Dendritic cell treated with granulocyte-macrophage colony-stimulating factor and Interleukin-4, amounts not matched to agents 40 ng/mL and 50 ng/mL, for 4 days (primary cell): ENCODE measurements around the gene NTSR1.

Source experiments
- H3K27ac Mint-ChIP-seq: one replicate; pipeline ENCODE4 v1.8.0; 2022; ENCODE audit warnings: mild to moderate bottlenecking, mixed read lengths
- H3K27me3 Mint-ChIP-seq: one replicate; pipeline ENCODE4 v1.8.0; 2022; ENCODE audit warnings: mild to moderate bottlenecking, mixed read lengths
- H3K36me3 Mint-ChIP-seq: one replicate; pipeline ENCODE4 v1.8.0; 2022; ENCODE audit warnings: low read depth, mixed read lengths
- H3K4me1 Mint-ChIP-seq: one replicate; pipeline ENCODE4 v1.8.0; 2022; ENCODE audit warnings: low read depth, mixed read lengths
- H3K4me3 Mint-ChIP-seq: one replicate; pipeline ENCODE4 v1.8.0; 2022; ENCODE audit warnings: mild to moderate bottlenecking, moderate library complexity, mixed read lengths
- H3K9me3 Mint-ChIP-seq: one replicate; pipeline ENCODE4 v1.8.0; 2022; ENCODE audit warnings: mixed read lengths
- intact Hi-C: fragments of 100-400 bp; cut with micrococcal nuclease; formaldehyde crosslinking; loops from one replicate; pipeline ENCODE4 v1.15.0; 2022

The NTSR1 gene

GRCh38 chr20:62787321-62787720 is 78.7 kb downstream of the NTSR1 start:
- Mint-ChIP-seq H3K27me3 (peaks cover 2% of the 10 kb centered on the region), H3K27ac (no peak overlapping the region), H3K36me3 (peaks cover 7% of the 10 kb centered on the region), H3K9me3 (peaks cover 15% of the 10 kb centered on the region), H3K4me3 (no peak overlapping the region), H3K4me1 (peaks cover 28% of the 10 kb centered on the region)
- intact Hi-C loops: no loop called here

DNA sequence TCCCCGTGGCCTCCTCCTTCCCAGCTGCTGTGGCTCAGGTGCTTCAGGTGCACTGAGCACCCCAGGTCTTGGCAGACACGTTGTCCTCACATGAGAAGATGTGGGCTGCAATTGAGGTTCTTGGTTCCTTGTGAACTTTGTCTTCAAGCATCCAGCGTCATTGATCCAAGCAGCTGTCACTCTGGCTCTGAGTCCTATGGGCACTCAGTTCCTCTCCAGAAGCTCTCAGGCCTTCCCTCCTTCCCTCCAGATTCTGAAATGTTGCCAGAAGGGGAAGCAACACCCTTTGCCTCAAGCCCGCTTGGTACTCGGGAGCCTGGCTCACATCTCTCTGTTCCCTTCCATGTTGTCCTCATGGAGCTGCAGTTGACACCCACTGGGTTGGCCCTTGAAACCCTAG is 79.2 kb downstream of the NTSR1 start:
- intact Hi-C loops: no loop called here
- H3K9me3 Mint-ChIP-seq: peaks cover 15% of the 10 kb centered on the region
- peaks cover 26% of the 10 kb centered on the region for H3K4me1 Mint-ChIP-seq
- no peak overlapping the region for H3K27ac Mint-ChIP-seq
- H3K36me3 Mint-ChIP-seq: peaks cover 7% of the 10 kb centered on the region
- H3K27me3 Mint-ChIP-seq: no peaks in the 10 kb centered on the region
- H3K4me3 Mint-ChIP-seq: no peak overlapping the region

DNA sequence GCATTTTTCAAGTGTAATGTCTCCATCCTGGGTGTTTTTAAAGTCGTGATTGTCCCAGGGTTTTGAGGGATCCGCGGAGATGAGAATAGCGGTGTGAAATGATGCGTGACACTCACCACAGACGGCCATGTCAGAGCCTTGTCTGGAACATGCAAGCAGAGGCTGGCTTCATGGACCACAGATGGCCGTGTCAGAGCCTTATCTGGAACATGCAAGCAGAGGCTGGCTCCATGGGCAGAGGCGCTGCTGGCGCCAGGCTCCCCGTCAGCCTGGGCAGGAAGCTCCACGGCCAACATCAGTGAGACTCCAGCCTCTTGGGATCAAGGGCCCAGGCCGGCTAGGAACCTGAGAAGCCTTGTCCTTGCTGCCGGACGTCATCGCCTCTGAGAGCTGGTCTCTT is 80.0 kb downstream of the NTSR1 start:
- no peak overlapping the region for H3K27ac Mint-ChIP-seq
- H3K4me3 Mint-ChIP-seq: no peak overlapping the region
- peaks cover 15% of the 10 kb centered on the region for H3K9me3 Mint-ChIP-seq
- intact Hi-C loops: no loop called here
- H3K27me3 Mint-ChIP-seq: no peaks in the 10 kb centered on the region
- H3K36me3 Mint-ChIP-seq: peaks cover 7% of the 10 kb centered on the region
- peaks cover 29% of the 10 kb centered on the region for H3K4me1 Mint-ChIP-seq

- H3K4me1 Mint-ChIP-seq: peaks cover 34% of the 10 kb centered on the region
- H3K36me3 Mint-ChIP-seq: peaks cover 7% of the 10 kb centered on the region
- intact Hi-C loops: loop anchor here (5.0 kb wide), 1 partner anchor 488 kb away; the partner anchor contains the start of gene ADRM1
- H3K9me3 Mint-ChIP-seq: peaks cover 15% of the 10 kb centered on the region
- H3K4me3 Mint-ChIP-seq: no peak overlapping the region
- no peak overlapping the region for H3K27ac Mint-ChIP-seq
- H3K27me3 Mint-ChIP-seq: no peaks in the 10 kb centered on the region
Measured at GRCh38 chr20:62790075-62790474, 81.4 kb downstream of the NTSR1 start.

DNA sequence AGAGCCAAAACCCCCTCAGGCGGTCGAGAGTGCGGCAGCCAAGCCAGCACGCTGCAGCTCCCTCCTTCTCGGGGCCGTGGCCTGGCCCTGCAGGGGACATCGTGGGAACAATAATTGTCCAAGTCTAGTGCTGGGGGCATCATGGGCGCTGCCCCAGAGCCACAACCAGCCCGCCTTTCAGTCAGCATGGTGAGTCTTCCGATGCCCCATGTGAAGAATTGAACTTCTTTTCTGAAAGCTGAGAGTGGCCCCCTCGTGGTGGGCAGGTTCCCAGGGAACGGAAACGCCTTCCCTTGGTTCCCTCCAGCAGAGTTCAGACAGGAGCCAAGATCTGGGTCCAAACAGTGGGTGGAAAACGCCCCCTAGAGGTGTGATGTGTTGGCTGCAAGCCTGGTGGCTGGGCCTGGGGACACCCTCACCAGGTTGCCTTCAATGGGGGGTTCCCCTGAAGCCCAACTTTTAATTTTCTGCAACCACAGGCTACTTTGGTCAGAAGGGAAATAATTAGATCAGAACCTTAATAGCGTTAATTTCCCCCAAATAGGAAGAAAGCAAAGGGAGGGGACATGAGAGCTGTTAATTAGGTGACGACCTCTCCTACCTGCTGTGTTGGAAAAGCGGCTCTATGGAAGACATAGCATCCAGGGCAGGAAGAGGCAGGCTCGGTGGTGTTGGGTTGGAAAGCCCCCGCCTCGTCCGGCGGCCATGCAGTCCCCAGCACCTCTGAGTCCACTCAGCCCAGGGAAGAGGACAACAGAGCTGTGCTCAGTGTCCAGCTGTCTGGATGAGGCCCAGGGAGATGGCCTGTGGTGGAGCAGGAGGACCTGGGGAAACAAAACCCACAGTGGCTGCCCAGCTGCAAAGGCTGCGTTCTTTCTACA is 82.9 kb downstream of the NTSR1 start:
- Mint-ChIP-seq H3K9me3 (peaks cover 15% of the 10 kb centered on the region), H3K4me3 (no peak overlapping the region), H3K4me1 (peaks cover 44% of the 10 kb centered on the region), H3K27me3 (no peaks in the 10 kb centered on the region), H3K27ac (peak overlapping the region; percentile 5), H3K36me3 (peaks cover 7% of the 10 kb centered on the region)
- intact Hi-C loops: loop anchor here (1.0 to 5.0 kb wide), 2 partner anchors 123 to 489 kb away; partner anchors contain the start of gene ADRM1

DNA sequence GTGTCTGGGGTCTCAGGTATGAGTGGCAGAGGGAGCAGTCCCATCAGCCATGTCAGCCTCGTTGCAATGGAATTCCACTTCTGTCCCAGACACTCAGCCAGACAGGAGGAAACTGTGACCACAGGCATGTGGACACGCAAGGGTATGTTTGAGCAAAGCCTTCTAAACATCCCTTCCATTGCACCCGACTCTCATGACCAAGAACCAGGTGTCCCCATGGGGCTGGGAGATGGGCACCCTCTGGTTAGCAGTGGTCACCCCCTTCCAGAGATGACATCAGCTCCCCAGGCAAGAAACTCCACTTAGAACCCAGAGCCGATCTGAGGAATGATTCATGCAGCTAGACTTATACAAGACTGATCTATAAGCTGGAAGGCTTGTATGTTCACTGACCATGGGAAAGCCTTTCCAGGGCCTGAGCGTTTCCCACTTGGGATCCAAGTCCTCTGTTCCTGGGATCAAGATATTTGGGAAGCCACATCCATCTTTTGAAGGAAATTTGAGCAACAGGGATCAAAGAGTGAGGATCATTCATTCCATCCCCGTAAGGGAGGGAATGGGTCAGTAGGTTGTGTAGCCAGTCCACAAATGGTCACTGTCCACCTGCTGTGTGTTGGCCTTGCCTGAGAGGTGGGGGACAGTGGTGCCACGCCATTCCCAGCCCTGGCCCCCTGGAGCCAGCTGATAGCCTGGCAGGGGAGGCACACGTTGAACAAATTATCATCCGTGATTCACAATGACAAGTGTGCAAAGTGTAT is 83.7 kb downstream of the NTSR1 start:
- Mint-ChIP-seq H3K27ac (peak overlapping the region; percentile 92), H3K4me3 (no peak overlapping the region)
- intact Hi-C loops: loop anchor here (5.0 kb wide), 1 partner anchor 490 kb away; the partner anchor contains the start of gene ADRM1

GRCh38 chr20:62792940-62793756 is 84.5 kb downstream of the NTSR1 start:
- H3K4me1 Mint-ChIP-seq: peaks cover 51% of the 10 kb centered on the region
- peak overlapping the region; percentile 92 for H3K27ac Mint-ChIP-seq
- intact Hi-C loops: loop anchor here (5.0 kb wide), 1 partner anchor 491 kb away; the partner anchor contains the start of gene ADRM1
- H3K36me3 Mint-ChIP-seq: peaks cover 13% of the 10 kb centered on the region
- no peaks in the 10 kb centered on the region for H3K9me3 Mint-ChIP-seq
- H3K27me3 Mint-ChIP-seq: no peaks in the 10 kb centered on the region
- H3K4me3 Mint-ChIP-seq: peak overlapping the region; percentile 51

More for the DNA sequence above, 83.7 kb downstream of the NTSR1 start:
- Mint-ChIP-seq H3K36me3 (peaks cover 12% of the 10 kb centered on the region), H3K27me3 (no peaks in the 10 kb centered on the region), H3K4me1 (peaks cover 50% of the 10 kb centered on the region), H3K9me3 (peaks cover 8% of the 10 kb centered on the region)

GRCh38 chr20:62793757-62794006 is 85.0 kb downstream of the NTSR1 start:
- Mint-ChIP-seq H3K4me3 (peak overlapping the region; percentile 51), H3K9me3 (no peaks in the 10 kb centered on the region), H3K36me3 (peaks cover 19% of the 10 kb centered on the region), H3K27me3 (no peaks in the 10 kb centered on the region), H3K4me1 (peaks cover 53% of the 10 kb centered on the region), H3K27ac (peak overlapping the region; percentile 92)
- intact Hi-C loops: loop anchor here (5.0 kb wide), 1 partner anchor 491 kb away; the partner anchor contains the start of gene ADRM1

- intact Hi-C loops: loop anchor here (5.0 kb wide), 1 partner anchor 492 kb away; the partner anchor contains the start of gene ADRM1
- Mint-ChIP-seq H3K36me3 (peaks cover 24% of the 10 kb centered on the region), H3K4me3 (peak overlapping the region; percentile 72), H3K27ac (peak overlapping the region; percentile 92), H3K4me1 (peaks cover 57% of the 10 kb centered on the region), H3K9me3 (no peaks in the 10 kb centered on the region), H3K27me3 (no peaks in the 10 kb centered on the region)
Measured at GRCh38 chr20:62794007-62794724, 85.5 kb downstream of the NTSR1 start.

DNA sequence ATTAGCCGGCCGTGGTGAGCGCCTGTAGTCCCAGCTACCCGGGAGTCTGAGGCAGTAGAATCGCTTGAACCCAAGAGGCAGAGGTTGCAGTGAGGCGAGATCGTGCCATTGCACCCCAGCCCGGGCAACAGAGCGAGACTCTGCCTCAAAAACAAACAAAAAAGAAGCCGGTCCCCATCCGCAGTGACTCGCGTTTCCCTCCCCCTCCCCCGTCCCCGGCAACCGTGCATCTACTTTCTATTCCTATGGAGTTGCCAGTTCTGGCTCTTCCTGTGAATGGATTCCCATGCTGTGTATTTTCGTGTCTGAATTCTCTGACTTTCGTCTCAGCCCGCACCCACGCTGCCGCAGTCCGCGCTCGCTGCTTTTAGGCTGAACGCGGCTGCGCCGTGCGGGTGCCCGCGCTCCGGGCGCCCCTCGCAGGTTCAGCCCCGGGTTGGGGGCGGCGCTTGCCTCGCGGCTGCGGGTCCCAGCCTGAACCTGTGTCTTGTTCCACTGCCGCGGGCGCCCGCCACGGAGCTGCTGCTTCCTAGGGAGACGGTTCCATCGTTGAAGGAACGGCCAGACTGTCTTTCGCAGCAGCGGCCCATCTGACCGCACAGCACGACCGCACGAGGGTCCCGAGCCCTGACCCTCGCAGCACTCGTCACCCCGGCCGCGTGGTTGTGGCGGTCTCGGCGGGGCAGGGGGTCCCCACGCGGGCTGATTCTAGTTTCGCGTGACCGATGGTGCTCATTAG is 86.6 kb downstream of the NTSR1 start:
- no peaks in the 10 kb centered on the region for H3K27me3 Mint-ChIP-seq
- peak overlapping the region; percentile 72 for H3K4me3 Mint-ChIP-seq
- no peaks in the 10 kb centered on the region for H3K9me3 Mint-ChIP-seq
- peak overlapping the region; percentile 92 for H3K27ac Mint-ChIP-seq
- peaks cover 34% of the 10 kb centered on the region for H3K36me3 Mint-ChIP-seq
- peaks cover 60% of the 10 kb centered on the region for H3K4me1 Mint-ChIP-seq
- intact Hi-C loops: no loop called here

GRCh38 chr20:62796699-62797491 is 88.3 kb downstream of the NTSR1 start:
- no peaks in the 10 kb centered on the region for H3K9me3 Mint-ChIP-seq
- H3K36me3 Mint-ChIP-seq: peaks cover 51% of the 10 kb centered on the region
- intact Hi-C loops: no loop called here
- H3K27ac Mint-ChIP-seq: peak overlapping the region; percentile 83
- peaks cover 60% of the 10 kb centered on the region for H3K4me1 Mint-ChIP-seq
- H3K4me3 Mint-ChIP-seq: peak overlapping the region; percentile 84
- H3K27me3 Mint-ChIP-seq: no peaks in the 10 kb centered on the region
